ENCODE data around the gene TFRC. TPM values are rescaled to one million over a fixed set of nuclear protein-coding genes. Genes with fewer than 3 reads are reported as not detected.
"Not testable (repeated sequence)": the region's sequence is repeated elsewhere in the genome, so short reads cannot be mapped to it uniquely, and the experiment has no call there.

Gene TFRC
- polyA plus RNA-seq, 1 donor = 45.6 TPM

DNA sequence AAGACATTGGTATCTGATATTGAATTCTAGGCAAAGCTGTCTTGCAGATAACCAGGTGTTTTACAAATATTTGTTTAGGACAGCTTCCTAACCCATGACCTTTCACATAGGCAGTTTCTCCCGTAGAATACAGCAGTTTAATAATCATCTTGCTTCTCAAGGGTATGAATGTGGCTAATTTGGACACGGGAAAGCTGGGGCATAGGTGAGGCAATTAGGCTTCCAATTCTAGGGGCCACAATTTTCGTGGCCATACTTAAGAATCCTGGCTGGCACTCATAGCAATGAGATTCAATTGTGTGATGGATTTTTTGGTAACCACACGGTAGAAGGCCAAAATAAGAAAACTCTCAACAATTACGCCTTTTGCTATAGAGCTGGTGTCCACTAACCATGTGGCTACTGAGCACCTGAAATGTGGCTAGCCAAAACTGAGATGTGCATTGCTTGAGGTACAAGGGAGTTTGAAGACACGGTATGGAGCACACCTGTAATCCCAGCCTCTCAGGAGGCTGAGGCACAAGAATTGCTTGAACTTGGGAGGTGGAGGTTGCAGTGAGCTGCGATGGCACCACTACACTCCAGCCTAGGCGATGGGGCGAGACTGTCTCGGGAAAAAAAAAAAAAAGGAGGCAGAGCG, 34.4 kb downstream of the TFRC start:
- DNase-seq = no peak

DNA sequence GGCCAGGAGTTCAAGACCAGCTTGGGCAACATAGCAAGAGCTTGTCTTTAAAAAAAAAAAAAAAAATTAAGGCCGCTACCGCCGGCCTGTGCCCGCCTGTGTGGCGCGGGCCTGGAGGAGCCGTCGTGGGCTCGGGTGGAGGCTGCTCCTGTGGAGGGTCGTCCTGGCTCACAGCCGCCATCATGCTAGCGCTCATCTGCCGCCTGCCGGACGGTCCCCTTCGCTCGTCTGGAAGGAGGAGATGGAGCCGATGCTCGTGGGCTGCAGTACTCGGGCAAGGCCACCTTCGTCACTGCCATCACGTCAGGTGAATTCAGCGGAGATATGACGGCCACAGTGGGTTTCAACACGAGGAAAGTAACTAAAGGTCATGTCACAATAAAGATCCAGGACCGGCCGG, 37.4 kb downstream of the TFRC start:
- DNase-seq = no peak

DNA sequence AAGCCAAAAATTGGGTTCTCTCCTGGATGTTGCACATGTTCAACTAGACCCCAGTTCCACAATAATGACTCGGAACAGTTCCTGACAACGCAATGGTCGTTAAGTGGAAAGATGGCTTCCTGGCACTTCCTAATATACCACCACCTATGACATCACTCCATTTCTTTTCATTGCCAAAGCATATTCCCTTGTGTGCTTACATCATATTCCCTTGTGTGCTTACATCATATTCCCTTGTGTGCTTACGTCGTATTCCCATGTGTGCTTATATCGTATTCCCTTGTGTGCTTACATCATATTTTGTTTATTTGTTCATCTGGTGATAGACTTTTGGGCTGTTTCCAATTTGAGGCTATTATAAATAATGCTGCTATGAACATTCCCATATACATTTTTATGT, 39.2 kb downstream of the TFRC start:
- DNase-seq = no peak

DNA sequence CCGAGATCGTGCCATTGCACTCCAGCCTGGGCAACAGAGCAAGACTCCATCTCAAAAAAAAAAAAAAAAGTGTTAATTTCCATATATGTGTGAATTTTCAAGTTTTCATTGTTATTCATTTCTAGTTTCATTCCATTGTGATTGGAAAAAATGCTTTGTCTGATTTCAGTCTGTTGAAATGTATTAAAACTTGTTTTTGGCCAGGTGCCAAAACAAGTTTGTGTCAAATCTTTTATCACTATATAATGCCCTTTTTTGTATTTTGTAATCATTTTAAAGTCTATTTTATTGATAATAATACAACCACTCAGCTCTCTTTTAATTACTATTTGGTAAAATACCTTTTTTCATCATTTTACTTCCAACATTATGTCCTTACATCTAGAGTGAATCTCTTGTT, 42.5 kb downstream of the TFRC start:
- no peak for DNase-seq

DNA sequence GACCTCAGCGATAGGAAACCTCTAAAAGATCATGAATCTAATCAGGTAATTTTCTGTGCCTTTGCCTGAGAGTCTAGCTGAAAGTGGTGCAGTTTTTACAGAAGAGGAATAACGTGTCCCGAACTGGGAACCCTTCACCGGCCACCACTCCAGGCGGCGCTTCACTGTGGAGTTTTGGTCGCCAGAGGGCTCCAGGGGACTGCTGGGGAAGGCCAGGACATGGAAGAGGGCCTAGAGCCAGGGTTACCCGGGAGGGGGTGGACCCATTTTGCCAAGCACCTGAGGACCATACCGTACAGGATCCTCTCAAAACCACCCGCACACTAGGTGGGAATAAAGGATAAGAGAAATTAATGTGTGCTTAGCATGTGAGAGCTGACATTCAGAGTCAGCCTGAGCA, 55.8 kb downstream of the TFRC start:
- DNase-seq = not testable (repeated sequence)

DNA sequence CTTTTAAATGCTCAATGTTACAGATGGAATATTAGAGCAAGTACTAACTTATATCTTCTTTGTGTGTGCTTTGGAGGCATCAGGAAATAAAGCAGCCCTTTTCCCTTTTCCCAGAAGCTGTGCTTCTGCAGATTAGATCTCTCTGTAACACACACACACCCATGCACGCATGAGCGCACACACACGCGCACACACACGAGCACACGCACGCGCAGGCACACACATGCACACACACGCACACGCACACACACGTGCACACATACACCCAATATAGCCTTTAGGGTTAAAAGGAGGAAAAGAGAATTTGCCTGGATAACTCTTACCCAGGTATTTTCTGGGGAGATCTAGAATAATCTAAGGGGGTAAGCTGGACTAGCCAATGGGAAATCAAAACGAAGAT, 56.9 kb downstream of the TFRC start:
- DNase-seq = no peak

DNA sequence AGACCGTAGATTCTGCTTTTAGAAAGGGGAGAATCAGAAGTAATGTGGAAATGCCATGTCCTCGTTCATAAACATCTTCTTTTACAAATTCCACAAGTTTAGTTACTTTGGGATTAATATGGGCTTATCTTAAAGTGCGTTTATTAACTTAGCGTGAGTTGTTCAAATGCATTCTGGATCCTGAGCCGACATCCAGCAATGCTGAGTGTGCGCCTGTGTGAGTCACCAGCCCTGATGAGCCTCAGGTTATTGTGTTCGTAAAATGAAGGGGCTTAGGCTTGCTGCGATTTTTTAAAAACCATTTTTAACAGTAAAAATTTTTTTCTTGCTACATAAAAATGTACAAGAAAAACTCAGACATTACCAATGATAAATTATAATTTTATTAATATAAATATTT, 57.9 kb downstream of the TFRC start:
- DNase-seq = no peak

DNA sequence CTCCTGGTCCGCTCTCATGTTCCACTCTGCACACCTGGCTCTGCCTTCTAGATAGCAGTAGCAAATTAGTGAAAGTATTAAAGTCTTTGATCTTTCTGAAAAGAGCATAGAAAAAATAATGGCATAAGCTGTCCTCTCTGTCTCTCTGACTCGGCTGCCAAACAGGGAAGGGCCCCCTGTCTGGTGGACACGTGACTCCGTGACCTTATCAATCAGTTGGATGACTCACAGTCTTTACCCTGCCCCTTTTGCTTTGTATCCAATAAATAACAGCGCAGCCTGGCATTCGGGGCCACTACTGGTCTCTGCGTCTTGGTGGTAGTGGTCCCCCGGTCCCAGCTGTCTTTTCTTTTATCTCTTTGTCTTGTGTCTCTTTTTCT, 59.4 kb downstream of the TFRC start:
- DNase-seq = not testable (repeated sequence)

DNA sequence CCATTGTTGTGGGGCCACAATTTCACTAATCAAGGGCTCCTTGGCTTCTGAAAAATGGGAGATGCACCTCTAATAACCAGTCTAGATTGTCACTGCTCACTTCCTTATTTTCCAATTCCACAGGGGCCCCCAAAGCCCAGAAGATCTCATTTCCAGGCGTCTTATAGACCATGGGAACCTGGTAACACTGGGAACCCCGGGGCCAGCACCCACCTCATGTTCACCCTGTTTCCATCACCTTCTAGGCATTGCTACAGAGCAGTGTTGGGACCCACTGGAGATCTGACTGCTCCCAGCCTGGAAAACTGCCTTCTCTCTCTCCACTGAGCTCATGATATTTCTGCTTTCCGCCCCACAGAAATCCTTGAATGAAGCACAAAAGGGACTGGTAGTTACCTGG, 61.5 kb downstream of the TFRC start:
- DNase-seq = no peak

DNA sequence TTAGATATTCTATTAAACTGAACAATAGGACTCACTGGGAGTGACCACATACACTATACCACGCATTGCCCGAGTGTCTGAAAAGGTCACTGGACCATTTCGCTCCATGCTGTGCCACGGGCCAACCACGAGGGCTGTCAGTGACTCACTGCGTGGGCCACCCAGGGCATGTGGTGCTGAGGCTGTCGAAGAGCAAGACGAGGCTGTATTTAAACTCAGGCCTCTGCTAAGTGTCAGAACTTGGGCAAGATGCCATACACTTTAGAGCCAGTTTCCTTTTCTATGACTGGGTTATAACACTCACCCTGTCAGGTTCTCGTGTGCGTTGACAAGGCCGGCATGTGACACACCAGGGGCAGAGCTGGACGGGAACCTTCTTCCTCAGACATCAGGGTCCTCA, 62.3 kb downstream of the TFRC start:
- DNase-seq = not testable (repeated sequence)

DNA sequence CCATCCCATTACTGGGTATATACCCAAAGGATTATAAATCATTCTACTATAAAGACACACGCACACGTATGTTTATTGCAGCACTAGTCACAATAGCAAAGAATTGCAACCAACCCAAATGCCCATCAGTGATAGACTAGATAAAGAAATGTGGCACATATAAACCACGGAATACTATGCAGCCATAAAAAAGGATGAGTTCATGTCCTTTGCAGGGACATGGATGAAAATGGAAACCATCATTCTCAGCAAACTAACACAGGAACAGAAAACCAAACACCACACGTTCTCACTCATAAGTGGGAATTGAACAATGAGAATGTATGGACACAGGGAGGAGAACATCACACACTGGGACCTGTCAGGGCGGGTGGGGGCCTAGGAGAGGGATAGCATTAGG, 63.7 kb downstream of the TFRC start:
- not testable (repeated sequence) for DNase-seq

DNA sequence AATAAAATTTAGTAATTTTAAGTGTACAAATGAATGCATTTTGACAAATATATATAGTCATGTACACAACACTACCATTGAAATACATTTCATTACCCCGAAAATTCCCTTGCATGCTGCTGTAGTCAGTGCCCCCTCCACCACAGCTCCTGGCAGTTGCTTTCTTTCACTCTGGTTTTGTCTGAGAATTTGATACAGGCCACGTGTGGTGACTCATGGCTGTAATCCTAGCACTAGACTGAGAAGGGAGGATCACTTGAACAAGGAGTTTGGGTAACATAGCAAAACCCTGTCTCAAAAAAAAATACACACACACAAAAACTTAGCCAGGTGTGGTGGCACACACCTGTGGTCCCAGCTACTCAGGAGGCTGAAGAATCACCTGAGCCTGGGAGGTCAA, 65.4 kb downstream of the TFRC start:
- no peak for DNase-seq

DNA sequence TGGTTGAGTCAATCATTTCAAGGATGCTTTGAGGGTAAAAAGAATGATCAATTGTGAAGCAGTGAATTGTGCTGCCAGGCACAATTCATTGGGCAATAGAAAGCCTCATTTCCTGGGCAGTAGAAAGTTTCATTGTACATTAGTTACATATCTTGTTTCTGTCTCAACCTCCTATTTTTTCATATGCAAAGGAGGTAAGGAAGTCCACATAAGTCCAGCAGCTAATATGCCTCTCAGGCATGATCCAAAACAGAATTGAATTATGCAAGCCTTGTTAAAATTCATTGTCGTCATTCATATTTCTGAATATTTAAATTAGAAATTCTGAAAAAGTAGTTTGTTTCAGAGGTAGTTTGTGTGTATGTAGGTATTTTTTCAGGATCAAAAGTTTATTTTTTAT, 65.8 kb downstream of the TFRC start:
- DNase-seq = no peak

DNA sequence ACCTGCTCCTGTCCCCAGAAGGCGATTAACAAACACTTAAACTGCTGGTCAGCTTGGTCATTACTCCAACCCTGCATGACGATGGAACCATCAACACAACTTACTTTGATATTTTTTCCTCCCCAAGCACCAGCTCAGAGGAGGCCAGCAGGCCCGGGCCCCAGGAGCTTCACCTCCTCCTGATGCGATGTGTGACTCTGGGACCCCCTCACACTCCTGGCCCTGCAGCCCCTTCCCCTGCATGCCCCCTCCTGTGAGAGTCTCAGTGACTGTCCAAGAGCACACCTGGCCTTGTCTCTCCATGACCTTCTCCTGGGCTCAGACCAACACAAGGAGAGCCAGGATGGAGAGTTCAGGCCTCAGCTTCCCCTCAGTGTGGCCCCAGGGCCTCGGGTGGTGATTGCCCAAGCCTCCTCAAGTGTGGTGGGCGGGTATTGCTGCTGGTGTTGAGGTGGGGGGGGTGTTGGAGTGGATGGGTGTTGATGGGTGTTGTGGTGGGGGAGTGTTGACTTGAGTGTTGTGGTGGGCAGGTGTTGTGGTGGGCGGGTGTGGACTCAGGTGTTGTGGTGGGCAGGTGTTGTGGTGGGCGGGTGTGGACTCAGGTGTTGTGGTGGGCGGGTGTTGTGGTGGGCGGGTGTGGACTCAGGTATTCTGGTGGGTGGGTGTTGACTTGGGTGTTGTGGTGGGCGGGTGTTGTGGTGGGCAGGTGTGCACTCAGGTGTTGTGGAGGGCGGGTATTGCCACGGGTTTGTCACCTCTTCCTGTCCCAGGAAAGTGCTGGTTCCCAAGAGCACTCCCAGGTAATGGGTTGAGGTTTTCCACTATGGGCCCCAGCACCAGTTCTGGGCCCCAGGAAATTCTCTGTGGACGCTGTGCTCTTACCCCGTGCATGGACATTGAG, 68.1 kb downstream of the TFRC start:
- DNase-seq = no peak

DNA sequence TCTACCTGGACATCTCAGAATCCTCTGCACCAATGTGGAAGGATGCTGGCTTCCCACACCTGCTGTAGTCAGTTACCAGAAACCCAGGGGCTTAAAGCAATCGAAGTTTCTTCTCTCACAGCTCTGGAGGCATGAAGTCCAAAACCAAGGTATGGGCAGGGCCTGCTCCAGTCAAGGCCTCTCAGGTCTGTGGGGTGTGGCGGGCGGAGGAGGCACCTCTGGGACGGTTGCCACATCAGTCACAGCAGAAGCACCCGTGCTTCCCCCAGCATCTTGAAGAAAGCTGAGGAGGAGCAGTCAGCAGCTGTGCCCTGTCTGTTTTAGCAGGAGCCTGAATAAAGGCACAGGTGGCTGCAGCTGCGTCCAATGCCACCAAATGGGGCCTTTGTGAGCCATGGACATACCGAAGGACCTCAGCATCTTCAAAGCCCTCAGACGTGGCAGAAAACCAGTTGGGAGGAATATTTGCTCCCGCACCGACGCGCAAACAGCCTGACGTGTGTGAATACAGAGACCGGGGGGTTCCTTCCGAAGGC, 68.9 kb downstream of the TFRC start:
- no peak for DNase-seq

DNA sequence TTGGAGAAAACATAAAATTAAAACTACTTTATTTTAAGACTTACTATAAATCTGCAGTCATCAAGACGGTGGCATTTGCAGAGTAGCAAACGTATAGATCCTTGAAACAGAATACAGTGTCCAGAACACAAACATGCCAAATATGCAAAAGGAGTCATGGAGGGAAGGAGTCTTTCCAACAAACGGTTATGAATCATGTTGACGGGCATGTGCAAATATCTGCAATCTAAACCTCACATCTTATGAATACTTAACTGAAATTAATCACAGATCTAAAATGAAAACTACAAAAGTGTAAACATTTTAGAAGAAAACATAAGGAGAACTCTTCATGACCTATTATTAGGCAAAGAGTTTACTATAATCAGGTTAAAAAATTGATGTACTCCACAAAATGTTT, 69.4 kb downstream of the TFRC start:
- DNase-seq = no peak

DNA sequence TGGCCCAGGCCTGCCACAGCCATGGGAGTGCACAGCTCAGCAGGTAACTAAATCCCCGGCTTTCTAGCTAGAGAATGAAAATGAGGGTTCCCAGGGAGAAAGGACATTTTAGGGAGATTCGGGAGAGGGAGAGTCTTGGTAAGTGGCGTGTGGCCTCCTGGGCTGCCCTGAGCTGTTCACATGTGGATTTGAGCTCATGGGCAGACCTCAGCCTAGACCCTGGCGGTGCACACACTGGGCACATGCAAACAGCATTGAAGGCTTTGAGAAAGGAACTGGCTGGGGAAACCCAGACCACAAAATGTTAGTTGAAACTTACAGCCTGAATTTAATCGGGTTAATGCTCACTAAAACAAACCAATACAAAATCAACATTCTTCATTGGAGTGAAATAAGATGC, 72.4 kb downstream of the TFRC start:
- no peak for DNase-seq

DNA sequence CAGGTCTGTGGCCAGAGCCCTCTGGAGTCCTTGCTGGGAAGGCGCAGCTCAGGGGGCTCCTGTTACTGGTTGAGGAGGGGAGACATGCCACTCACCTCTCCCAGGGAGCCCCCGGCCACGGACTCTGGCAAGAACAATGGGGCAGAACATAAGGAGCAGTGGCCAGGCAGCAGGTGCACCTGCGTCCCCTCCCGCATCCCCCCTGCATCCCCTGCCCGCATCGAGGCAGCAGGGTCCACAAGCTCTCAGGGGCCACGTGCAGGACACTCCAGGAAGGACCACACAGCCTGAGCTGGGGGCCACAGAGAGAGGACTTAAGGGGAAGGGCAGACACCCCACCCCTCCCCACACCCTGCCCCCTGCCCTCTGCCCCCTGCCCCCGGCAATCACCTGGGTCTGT, 73.0 kb downstream of the TFRC start:
- no peak for DNase-seq

DNA sequence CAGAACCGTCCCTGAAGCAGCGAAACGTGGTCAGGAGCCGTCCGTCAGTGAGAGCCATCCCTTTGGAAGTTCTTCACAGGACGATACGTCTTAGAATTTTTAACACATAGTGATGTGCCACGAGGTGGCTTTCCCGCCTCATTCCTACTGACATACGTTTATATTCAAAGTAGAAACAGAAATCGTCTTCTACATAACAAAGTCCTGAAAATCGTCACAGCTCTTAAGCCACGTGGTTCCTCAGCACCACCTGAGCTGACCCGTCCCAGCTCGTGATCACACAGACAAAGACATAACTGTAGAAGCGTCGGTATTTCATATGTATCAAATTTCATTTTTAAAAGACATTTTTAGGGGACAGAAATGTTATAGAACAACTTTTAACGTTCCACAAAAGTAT, 73.5 kb downstream of the TFRC start:
- DNase-seq = no peak

DNA sequence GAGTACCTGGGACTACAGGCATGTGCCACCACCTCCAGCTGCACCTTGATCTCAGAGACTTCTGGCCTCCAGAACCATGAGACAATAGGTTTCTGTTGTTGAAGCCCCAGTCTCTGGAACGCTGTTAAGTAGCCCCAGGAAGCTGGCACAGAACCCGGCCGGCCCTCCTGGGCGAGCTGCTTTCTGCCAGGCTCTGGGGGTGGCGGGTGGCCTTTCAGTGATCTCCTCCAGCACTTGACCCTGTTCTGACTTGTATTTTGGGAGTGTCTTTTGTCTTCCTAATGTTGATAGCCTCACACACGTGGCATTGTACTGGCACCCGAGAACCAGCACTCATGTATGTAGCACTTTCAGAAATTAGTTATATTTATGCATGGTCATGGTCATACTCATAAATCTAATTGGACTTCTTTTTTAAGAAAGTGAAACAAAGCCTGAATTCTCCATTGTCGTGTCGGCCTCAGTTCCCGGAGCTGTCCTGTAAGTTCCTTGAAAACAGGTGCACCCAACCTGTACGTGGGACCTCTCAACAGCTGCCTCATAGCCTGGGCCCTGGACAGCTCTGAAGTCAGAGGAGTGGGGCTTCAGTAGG, 74.0 kb downstream of the TFRC start:
- DNase-seq = no peak

DNA sequence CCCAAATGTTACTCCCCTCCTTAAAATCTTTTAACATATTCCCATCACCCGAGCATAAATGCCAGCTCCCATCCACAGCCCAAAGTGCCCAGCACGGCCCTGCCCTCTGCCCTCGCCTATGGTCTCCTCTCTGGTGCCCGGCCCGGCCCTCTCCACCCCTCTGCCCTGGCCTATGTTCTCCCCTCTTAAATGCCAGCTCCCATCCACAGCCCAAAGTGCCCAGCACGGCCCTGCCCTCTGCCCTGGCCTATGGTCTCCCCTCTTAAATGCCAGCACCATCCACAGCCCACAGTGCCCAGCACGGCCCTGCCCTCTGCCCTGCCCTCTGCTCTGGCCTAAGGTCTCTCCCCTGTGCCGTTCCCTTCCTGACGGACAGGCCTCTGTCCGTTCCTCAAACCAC, 76.6 kb downstream of the TFRC start:
- DNase-seq = not testable (repeated sequence)

DNA sequence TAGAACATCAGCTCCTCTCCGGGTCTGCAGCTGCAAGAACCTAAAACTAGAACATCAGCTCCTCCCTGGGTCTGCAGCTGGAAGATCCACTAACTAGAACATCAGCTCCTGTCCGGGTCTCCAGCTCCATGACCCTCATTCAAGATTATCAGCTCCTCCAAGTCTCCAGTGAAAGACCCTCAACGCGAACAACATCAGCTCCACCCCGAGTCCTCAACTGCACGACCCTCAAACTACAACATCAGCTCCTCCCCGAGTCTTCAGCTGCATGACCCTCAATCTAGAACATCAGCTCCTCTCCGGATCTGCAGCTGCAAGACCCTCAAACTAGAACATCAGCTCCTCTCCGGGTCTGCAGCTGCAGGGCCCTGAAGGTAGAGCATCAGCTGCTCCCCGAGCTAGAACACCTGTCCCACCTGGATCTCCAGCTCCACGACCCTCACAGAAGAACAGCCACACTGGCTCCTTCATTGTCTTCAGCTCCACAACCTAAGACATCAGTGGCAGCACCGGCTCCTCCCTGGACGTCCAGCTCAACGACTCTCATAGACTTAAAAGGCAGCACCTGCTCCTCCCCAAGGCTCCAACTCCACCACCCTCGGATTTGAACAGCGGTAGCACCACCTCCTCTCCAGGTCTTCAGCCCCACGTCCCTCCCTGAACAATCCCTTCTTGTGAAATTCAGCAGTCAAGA, 77.4 kb downstream of the TFRC start:
- DNase-seq = not testable (repeated sequence)

DNA sequence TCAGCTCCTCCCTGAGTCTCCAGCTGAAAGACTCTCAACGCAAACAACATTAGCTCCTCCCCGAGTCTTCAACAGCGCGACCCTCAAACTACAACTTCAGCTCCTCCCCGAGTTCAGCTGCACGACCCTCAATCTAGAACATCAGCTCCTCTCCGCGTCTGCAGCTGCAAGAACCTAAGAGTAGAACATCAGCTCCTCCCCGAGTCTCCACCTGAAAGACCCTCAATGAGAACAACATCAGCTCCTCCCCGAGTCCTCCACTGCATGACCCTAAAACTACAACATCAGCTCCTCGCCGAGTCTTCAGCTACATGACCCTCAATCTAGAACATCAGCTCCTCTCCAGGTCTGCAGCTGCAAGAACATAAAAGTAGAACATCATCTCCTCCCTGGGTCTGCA, 78.3 kb downstream of the TFRC start:
- no peak for DNase-seq

Measured in hindlimb muscle (tissue), 1 donor.